Measurements from ENCODE around the gene ERICH6. TPM values are rescaled to one million over a fixed set of nuclear protein-coding genes. Genes with fewer than 3 reads are reported as not detected.
A peak's percentile ranks its signal among the peaks of the same experiment; 100 is the strongest.
"Not testable (repeated sequence)": the region's sequence is repeated elsewhere in the genome, so short reads cannot be mapped to it uniquely, and the experiment has no call there.

ERICH6 gene
- total RNA-seq, 2 experiments from 2014 or later, result not detected

- intact Hi-C loops (cut with micrococcal nuclease), result no loop called here
- Mint-ChIP-seq H3K27ac (no peak overlapping the region), H3K4me3 (no peak overlapping the region), H3K4me1 (ENCODE audit: low read depth) (peaks cover 2% of the 10 kb centered on the region), H3K36me3 (peaks cover 34% of the 10 kb centered on the region), H3K9me3 (no peaks in the 10 kb centered on the region), H3K27me3 (no peaks in the 10 kb centered on the region)
- CTCF ChIA-PET, result interaction anchor here (1.1 kb wide), 1 partner anchor 237 kb away, joined by 3 read pairs; no protein-coding TSS in a partner anchor
- no peak for DNase-seq
- POLR2A ChIA-PET, result no interaction called here
These were observed 76.2 kb downstream of the ERICH6 start for GRCh38 chr3:150627557-150627956.

GRCh38 chr3:150626148-150626930 lies 77.4 kb downstream of the ERICH6 start:
- no peaks in the 10 kb centered on the region for H3K27me3 Mint-ChIP-seq
- no peaks in the 10 kb centered on the region for H3K9me3 Mint-ChIP-seq
- intact Hi-C loops (cut with micrococcal nuclease), result no loop called here
- H3K27ac Mint-ChIP-seq, result no peak overlapping the region
- CTCF ChIA-PET, result interaction anchor here (1.1 kb wide), 1 partner anchor 239 kb away, joined by 3 read pairs; no protein-coding TSS in a partner anchor
- no peak for DNase-seq
- peaks cover 12% of the 10 kb centered on the region for H3K4me1 Mint-ChIP-seq (ENCODE audit: low read depth)
- peaks cover 34% of the 10 kb centered on the region for H3K36me3 Mint-ChIP-seq
- no peak overlapping the region for H3K4me3 Mint-ChIP-seq
- POLR2A ChIA-PET, result no interaction called here

DNA sequence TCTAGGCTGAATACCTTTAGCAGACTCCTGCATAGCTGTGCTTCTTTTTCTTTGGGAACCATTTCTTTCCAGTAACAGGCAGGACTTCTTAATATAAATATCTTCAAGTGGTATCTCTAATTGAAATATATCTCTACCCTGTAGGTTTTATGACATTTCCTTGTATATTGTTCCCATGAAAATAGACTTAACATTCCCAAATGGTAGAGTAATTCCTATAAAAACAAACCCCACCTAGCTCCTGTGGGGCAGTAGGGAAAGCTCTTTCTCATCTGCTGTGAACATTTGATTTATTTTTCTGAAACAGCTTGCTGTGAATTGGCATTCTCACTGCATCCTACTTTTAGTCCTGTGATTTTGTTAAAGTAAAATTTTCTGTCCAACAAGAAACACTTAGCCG lies 79.8 kb downstream of the ERICH6 start:
- H3K27me3 Mint-ChIP-seq, result no peaks in the 10 kb centered on the region
- peaks cover 27% of the 10 kb centered on the region for H3K36me3 Mint-ChIP-seq
- no peak overlapping the region for H3K27ac Mint-ChIP-seq
- POLR2A ChIA-PET, result no interaction called here
- no peaks in the 10 kb centered on the region for H3K9me3 Mint-ChIP-seq
- CTCF ChIA-PET, result no interaction called here
- no peak for DNase-seq
- peaks cover 28% of the 10 kb centered on the region for H3K4me1 Mint-ChIP-seq (ENCODE audit: low read depth)
- intact Hi-C loops (cut with micrococcal nuclease), result no loop called here
- H3K4me3 Mint-ChIP-seq, result no peak overlapping the region

DNA sequence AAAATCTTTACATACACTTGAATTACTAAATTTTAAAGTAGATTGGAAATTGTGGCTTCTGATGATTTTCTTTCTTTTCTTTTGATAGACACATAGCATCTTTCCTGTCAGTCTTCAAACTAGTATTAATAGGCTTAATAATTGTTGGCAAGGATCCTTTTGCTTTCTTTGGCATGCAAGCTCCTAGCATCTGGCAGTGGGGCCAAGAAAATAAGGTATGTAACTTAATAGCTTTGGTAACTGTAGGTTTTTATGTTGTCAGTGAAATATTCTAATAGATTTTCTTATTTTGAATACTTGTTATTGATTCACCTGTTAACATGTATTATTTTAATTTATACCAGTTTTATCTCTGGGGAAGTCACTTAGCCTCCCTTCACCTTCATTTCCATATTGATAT lies 80.8 kb downstream of the ERICH6 start:
- H3K9me3 Mint-ChIP-seq; intact Hi-C loops (cut with micrococcal nuclease); CTCF ChIA-PET; H3K27ac Mint-ChIP-seq; H3K4me3 Mint-ChIP-seq; DNase-seq; H3K27me3 Mint-ChIP-seq; POLR2A ChIA-PET: not testable (repeated sequence)
- H3K4me1 Mint-ChIP-seq (ENCODE audit: low read depth), result peaks cover 34% of the 10 kb centered on the region
- peaks cover 34% of the 10 kb centered on the region for H3K36me3 Mint-ChIP-seq

- Mint-ChIP-seq H3K27me3 (no peaks in the 10 kb centered on the region), H3K4me1 (ENCODE audit: low read depth) (peaks cover 42% of the 10 kb centered on the region), H3K4me3 (no peak overlapping the region), H3K9me3 (no peaks in the 10 kb centered on the region), H3K27ac (peak overlapping the region; percentile 14), H3K36me3 (peaks cover 20% of the 10 kb centered on the region)
- ChIA-PET POLR2A (interaction anchor here (0.6 kb wide), 1 partner anchor 84 kb away, joined by 3 read pairs; the partner anchor contains the start of gene ERICH6), CTCF (interaction anchor here (0.8 kb wide), 1 partner anchor 13 kb away, joined by 3 read pairs; no protein-coding TSS in a partner anchor)
- intact Hi-C loops (cut with micrococcal nuclease), result no loop called here
- DNase-seq, result no peak
These were observed 83.6 kb downstream of the ERICH6 start for GRCh38 chr3:150620002-150620689.

DNA sequence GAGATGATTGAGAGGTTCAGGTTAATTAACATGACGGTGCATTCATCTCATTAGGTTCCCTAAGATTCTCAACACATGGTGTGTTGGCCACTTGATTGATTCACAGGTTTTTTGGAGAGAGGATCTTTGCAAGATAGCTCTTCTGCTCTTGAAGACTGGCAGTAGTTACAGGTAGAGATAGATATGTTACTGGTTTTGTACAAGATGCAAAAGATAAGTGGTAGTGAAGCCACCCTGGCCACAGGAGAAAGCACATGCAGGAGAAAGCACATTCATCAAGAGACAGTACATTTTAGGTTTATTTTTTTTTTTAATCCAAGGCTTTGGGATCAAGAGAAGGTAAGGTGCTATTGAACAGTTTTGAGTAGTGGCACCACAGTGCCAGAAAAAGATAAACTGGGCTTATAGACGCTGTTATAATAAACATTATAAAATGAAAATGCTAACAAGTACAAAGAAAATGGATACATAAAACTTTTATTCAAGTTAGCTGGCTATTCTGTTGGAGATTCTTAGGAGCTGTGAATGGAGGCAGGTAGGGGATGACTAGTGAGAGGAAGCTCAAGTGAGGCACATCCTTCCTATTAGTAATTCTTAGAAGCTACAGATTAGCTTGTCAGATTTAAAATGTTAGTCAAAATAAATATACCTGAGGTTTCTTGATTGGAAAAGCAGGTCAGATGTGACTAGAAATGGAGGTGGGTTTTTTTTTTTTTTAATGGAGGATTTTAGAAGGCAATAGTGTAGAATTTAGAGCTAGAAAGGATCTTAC lies 89.8 kb downstream of the ERICH6 start:
- peaks cover 2% of the 10 kb centered on the region for H3K9me3 Mint-ChIP-seq
- H3K27me3 Mint-ChIP-seq, result no peaks in the 10 kb centered on the region
- H3K36me3 Mint-ChIP-seq, result peaks cover 35% of the 10 kb centered on the region
- H3K27ac Mint-ChIP-seq, result peak overlapping the region; percentile 82
- ChIA-PET CTCF (no interaction called here), POLR2A (interaction anchor here (0.7 to 2.8 kb wide), 3 partner anchors 8 to 257 kb away, joined by 4 to 20 read pairs (median 5); partner anchors contain the start of gene SELENOT)
- H3K4me1 Mint-ChIP-seq (ENCODE audit: low read depth), result peaks cover 62% of the 10 kb centered on the region
- DNase-seq, result no peak
- H3K4me3 Mint-ChIP-seq, result no peak overlapping the region
- intact Hi-C loops (cut with micrococcal nuclease), result loop anchor here (5.0 kb wide), 1 partner anchor 68 kb away; no protein-coding TSS in a partner anchor

- Mint-ChIP-seq H3K27me3 (no peaks in the 10 kb centered on the region), H3K36me3 (peaks cover 28% of the 10 kb centered on the region), H3K4me1 (ENCODE audit: low read depth) (peaks cover 66% of the 10 kb centered on the region), H3K9me3 (peaks cover 2% of the 10 kb centered on the region), H3K27ac (peak overlapping the region; percentile 56), H3K4me3 (no peak overlapping the region)
- POLR2A ChIA-PET, result interaction anchor here (0.7 to 2.8 kb wide), 3 partner anchors 10 to 258 kb away, joined by 4 to 20 read pairs (median 5); partner anchors contain the start of gene SELENOT
- intact Hi-C loops (cut with micrococcal nuclease), result loop anchor here (5.0 kb wide), 1 partner anchor 69 kb away; no protein-coding TSS in a partner anchor
- CTCF ChIA-PET, result interaction anchor here (0.9 kb wide), 1 partner anchor 69 kb away, joined by 3 read pairs; no protein-coding TSS in a partner anchor
- no peak for DNase-seq
These were observed 90.7 kb downstream of the ERICH6 start for GRCh38 chr3:150613034-150613433.

DNA sequence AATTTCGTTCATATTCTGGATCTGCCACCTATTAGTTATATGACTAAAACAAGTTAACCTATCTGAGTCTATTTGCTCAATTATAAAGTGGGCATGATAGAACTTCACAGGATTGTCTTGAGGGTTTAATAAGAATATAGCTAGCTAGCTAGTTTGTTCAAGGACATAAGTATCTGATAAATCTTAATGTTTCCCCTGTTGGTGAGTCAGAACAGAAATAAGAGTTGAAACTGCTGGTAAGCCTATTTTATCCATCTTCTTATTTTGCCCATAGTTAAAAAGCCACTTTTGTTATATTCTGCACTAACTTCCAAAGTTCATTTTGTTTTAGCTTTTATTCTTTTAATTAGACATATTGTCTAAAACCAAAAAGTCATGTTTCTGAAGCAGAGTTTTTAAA lies 91.2 kb downstream of the ERICH6 start:
- peaks cover 30% of the 10 kb centered on the region for H3K36me3 Mint-ChIP-seq
- POLR2A ChIA-PET, result interaction anchor here (0.8 to 2.8 kb wide), 2 partner anchors 10 to 18 kb away, joined by 4 to 20 read pairs; partner anchors contain the start of gene SELENOT
- CTCF ChIA-PET, result interaction anchor here (0.9 kb wide), 1 partner anchor 68 kb away, joined by 3 read pairs; no protein-coding TSS in a partner anchor
- intact Hi-C loops (cut with micrococcal nuclease), result loop anchor here (5.0 kb wide), 1 partner anchor 70 kb away; no protein-coding TSS in a partner anchor
- DNase-seq, result no peak
- H3K27ac Mint-ChIP-seq, result no peak overlapping the region
- H3K4me3 Mint-ChIP-seq, result no peak overlapping the region
- no peaks in the 10 kb centered on the region for H3K27me3 Mint-ChIP-seq
- peaks cover 2% of the 10 kb centered on the region for H3K9me3 Mint-ChIP-seq
- peaks cover 71% of the 10 kb centered on the region for H3K4me1 Mint-ChIP-seq (ENCODE audit: low read depth)

GRCh38 chr3:150611666-150612065 lies 92.1 kb downstream of the ERICH6 start:
- H3K4me1 Mint-ChIP-seq (ENCODE audit: low read depth), result peaks cover 73% of the 10 kb centered on the region
- no peak overlapping the region for H3K27ac Mint-ChIP-seq
- intact Hi-C loops (cut with micrococcal nuclease), result loop anchor here (5.0 kb wide), 1 partner anchor 71 kb away; no protein-coding TSS in a partner anchor
- peaks cover 36% of the 10 kb centered on the region for H3K36me3 Mint-ChIP-seq
- peaks cover 2% of the 10 kb centered on the region for H3K9me3 Mint-ChIP-seq
- ChIA-PET CTCF (no interaction called here), POLR2A (no interaction called here)
- no peaks in the 10 kb centered on the region for H3K27me3 Mint-ChIP-seq
- no peak for DNase-seq
- H3K4me3 Mint-ChIP-seq, result no peak overlapping the region

DNA sequence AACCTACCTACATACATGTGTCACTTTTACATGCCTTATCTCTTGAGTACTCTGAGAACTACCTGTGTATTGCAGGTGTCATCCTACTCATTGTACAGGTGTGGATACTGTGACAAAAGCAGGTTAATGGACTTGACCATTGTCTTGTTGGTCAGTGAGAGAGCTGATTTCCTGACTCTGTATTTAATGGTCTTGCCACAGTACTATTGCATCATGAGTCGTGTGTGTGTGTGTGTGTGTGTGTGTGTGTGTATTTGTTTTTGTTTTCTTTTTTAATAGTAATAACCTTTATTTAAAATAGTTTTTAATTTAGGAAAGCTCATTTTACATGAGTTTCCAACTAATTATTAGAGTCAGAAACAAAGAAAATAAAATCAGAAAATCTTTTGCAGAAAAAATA lies 92.9 kb downstream of the ERICH6 start:
- DNase-seq, result no peak
- intact Hi-C loops (cut with micrococcal nuclease), result loop anchor here (5.0 kb wide), 1 partner anchor 72 kb away; no protein-coding TSS in a partner anchor

GRCh38 chr3:150609988-150610387 lies 93.7 kb downstream of the ERICH6 start:
- POLR2A ChIA-PET, result interaction anchor here (1.0 kb wide), 1 partner anchor 153 kb away, joined by 4 read pairs; the partner anchor contains the start of gene SIAH2
- Mint-ChIP-seq H3K27me3 (no peaks in the 10 kb centered on the region), H3K4me1 (ENCODE audit: low read depth) (peaks cover 83% of the 10 kb centered on the region), H3K9me3 (peaks cover 2% of the 10 kb centered on the region), H3K4me3 (no peak overlapping the region), H3K36me3 (peaks cover 38% of the 10 kb centered on the region), H3K27ac (peak overlapping the region; percentile 50)
- CTCF ChIA-PET, result interaction anchor here (1.1 kb wide), 1 partner anchor 158 kb away, joined by 3 read pairs; no protein-coding TSS in a partner anchor
- DNase-seq, result no peak
- intact Hi-C loops (cut with micrococcal nuclease), result loop anchor here (5.0 to 10.0 kb wide), 2 partner anchors 72 to 255 kb away; no protein-coding TSS in a partner anchor

More for the DNA sequence above, 92.9 kb downstream of the ERICH6 start:
- no peaks in the 10 kb centered on the region for H3K27me3 Mint-ChIP-seq
- ChIA-PET POLR2A (no interaction called here), CTCF (interaction anchor here (1.1 kb wide), 1 partner anchor 157 kb away, joined by 3 read pairs; no protein-coding TSS in a partner anchor)
- peaks cover 79% of the 10 kb centered on the region for H3K4me1 Mint-ChIP-seq (ENCODE audit: low read depth)
- H3K27ac Mint-ChIP-seq, result no peak overlapping the region
- no peak overlapping the region for H3K4me3 Mint-ChIP-seq
- peaks cover 2% of the 10 kb centered on the region for H3K9me3 Mint-ChIP-seq
- H3K36me3 Mint-ChIP-seq, result peaks cover 39% of the 10 kb centered on the region

Measured in activated CD4-positive, alpha-beta memory T cell treated with anti-CD3 and anti-CD28 coated beads for 36 hours (primary cell).